Measurements from ENCODE around the gene ANXA3. TPM values are rescaled to one million over a fixed set of nuclear protein-coding genes. Genes with fewer than 3 reads are reported as not detected.

The ANXA3 gene
- total RNA-seq, 4 donors from 2014 or later = 14.2 to 49.6 (median 30.4) TPM

- H3K9me3 ChIP-seq = no peaks in the 10 kb centered on the region
- WGBS, 2 donors (ENCODE audit: low coverage in 1 of 2) = 76 to 96% methylated on average over 2 of the region's 2 CpGs
- intact Hi-C loops (cut with DNase I; ENCODE audit: low total_unique reads) = no loop called here
- no peaks in the 10 kb centered on the region for H3K4me1 ChIP-seq
- no peaks in the 10 kb centered on the region for H3K27me3 ChIP-seq
- no peak overlapping the region for H3K27ac ChIP-seq
- no peak for TF ChIP-seq CTCF (IDR thresholded peaks at IDR 0.05)
- no peak for TF ChIP-seq EP300 (IDR thresholded peaks at IDR 0.05; ENCODE audit: low read depth)
- no peak for TF ChIP-seq POLR2AphosphoS5 (IDR thresholded peaks at IDR 0.05)
- TF ChIP-seq POLR2A (IDR thresholded peaks at IDR 0.05) = no peak
- in situ Hi-C loops (cut with MboI; ENCODE audit: low pct_ligation_motif_present in 1 of 4, low pct_unique_long_range_greater_than_20kb in 1 of 4, low sequenced_read_pairs in 3 of 4) = loop anchor here in 2 of 4 donors (10.0 to 25.0 kb wide), 2 partner anchors 250 to 257 kb away; no protein-coding TSS in a partner anchor
- DNase-seq = no peak
- H3K36me3 ChIP-seq = no peaks in the 10 kb centered on the region
- no peak overlapping the region for H3K4me3 ChIP-seq
These were observed 53.4 kb downstream of the ANXA3 start for GRCh38 chr4:78604988-78605387.

GRCh38 chr4:78606035-78606434 lies 54.5 kb downstream of the ANXA3 start:
- in situ Hi-C loops (cut with MboI; ENCODE audit: low pct_ligation_motif_present in 1 of 4, low pct_unique_long_range_greater_than_20kb in 1 of 4, low sequenced_read_pairs in 3 of 4) (loop anchor here in 2 of 4 donors (10.0 to 25.0 kb wide), 2 partner anchors 249 to 256 kb away; no protein-coding TSS in a partner anchor), intact Hi-C loops (cut with DNase I; ENCODE audit: low total_unique reads) (no loop called here)
- Histone ChIP-seq H3K36me3 (no peaks in the 10 kb centered on the region), H3K27ac (no peak overlapping the region), H3K9me3 (no peaks in the 10 kb centered on the region), H3K4me3 (no peak overlapping the region), H3K27me3 (no peaks in the 10 kb centered on the region), H3K4me1 (no peaks in the 10 kb centered on the region)
- no peak for DNase-seq
- 100% methylated on average over 2 to 3 of the region's 3 CpGs for WGBS, 2 donors (ENCODE audit: low coverage in 1 of 2)
- TF ChIP-seq POLR2AphosphoS5 (IDR thresholded peaks at IDR 0.05) (no peak), POLR2A (IDR thresholded peaks at IDR 0.05) (no peak), CTCF (IDR thresholded peaks at IDR 0.05) (no peak), EP300 (IDR thresholded peaks at IDR 0.05; ENCODE audit: low read depth) (no peak)

GRCh38 chr4:78606530-78607095 lies 55.0 kb downstream of the ANXA3 start:
- intact Hi-C loops (cut with DNase I; ENCODE audit: low total_unique reads) = no loop called here
- H3K4me3 ChIP-seq = no peak overlapping the region
- no peak for TF ChIP-seq POLR2AphosphoS5 (IDR thresholded peaks at IDR 0.05)
- TF ChIP-seq EP300 (IDR thresholded peaks at IDR 0.05; ENCODE audit: low read depth) = no peak
- no peak for TF ChIP-seq POLR2A (IDR thresholded peaks at IDR 0.05)
- TF ChIP-seq CTCF (IDR thresholded peaks at IDR 0.05) = no peak
- H3K36me3 ChIP-seq = no peaks in the 10 kb centered on the region
- no peaks in the 10 kb centered on the region for H3K4me1 ChIP-seq
- no peak for DNase-seq
- no peaks in the 10 kb centered on the region for H3K9me3 ChIP-seq
- no peak overlapping the region for H3K27ac ChIP-seq
- H3K27me3 ChIP-seq = no peaks in the 10 kb centered on the region
- in situ Hi-C loops (cut with MboI; ENCODE audit: low pct_ligation_motif_present in 1 of 4, low pct_unique_long_range_greater_than_20kb in 1 of 4, low sequenced_read_pairs in 3 of 4) = loop anchor here in 2 of 4 donors (10.0 to 25.0 kb wide), 2 partner anchors 248 to 256 kb away; no protein-coding TSS in a partner anchor
- 50% methylated on average over 1 of the region's 1 CpG; no CpG with 5 or more reads in 1 of the 2 donors for WGBS, 2 donors (ENCODE audit: low coverage in 1 of 2)

- TF ChIP-seq POLR2A (IDR thresholded peaks at IDR 0.05) = no peak
- no peak for TF ChIP-seq EP300 (IDR thresholded peaks at IDR 0.05; ENCODE audit: low read depth)
- TF ChIP-seq CTCF (IDR thresholded peaks at IDR 0.05) = no peak
- DNase-seq = no peak
- intact Hi-C loops (cut with DNase I; ENCODE audit: low total_unique reads) = no loop called here
- no peaks in the 10 kb centered on the region for H3K9me3 ChIP-seq
- H3K4me1 ChIP-seq = peaks cover 0 to 3% (median under 1%) of the 10 kb centered on the region in 4 donors
- no peaks in the 10 kb centered on the region for H3K27me3 ChIP-seq
- H3K27ac ChIP-seq = no peak overlapping the region
- in situ Hi-C loops (cut with MboI; ENCODE audit: low pct_ligation_motif_present in 1 of 4, low pct_unique_long_range_greater_than_20kb in 1 of 4, low sequenced_read_pairs in 3 of 4) = loop anchor here in 2 of 4 donors (10.0 to 25.0 kb wide), 2 partner anchors 246 to 254 kb away; no protein-coding TSS in a partner anchor
- H3K4me3 ChIP-seq = no peak overlapping the region
- no peaks in the 10 kb centered on the region for H3K36me3 ChIP-seq
- 82 to 88% methylated on average over 4 of the region's 4 CpGs for WGBS, 2 donors (ENCODE audit: low coverage in 1 of 2)
These were observed 57.1 kb downstream of the ANXA3 start for GRCh38 chr4:78608684-78609083.

Data from transverse colon (tissue), 4 donors.